ENCODE measurements around the gene MALSU1. TPM values are rescaled to one million over a fixed set of nuclear protein-coding genes. Genes with fewer than 3 reads are reported as not detected.
"Not testable (repeated sequence)": the region's sequence is repeated elsewhere in the genome, so short reads cannot be mapped to it uniquely, and the experiment has no call there.

MALSU1 gene
- total and polyA plus RNA-seq, 7 experiments from 2014 or later = 32.7 to 83.5 (median 46.7) TPM

GRCh38 chr7:23298141-23298881, 828 bp upstream of the MALSU1 start:
- peak overlapping the region; percentile 90 to 97 (median 94) for H3K4me3 Mint-ChIP-seq
- Histone ChIP-seq H3K9me3 (ENCODE audit: control insufficient read depth in 2 of 3, low read length in 3 of 3) (no peaks in the 10 kb centered on the region), H3K36me3 (ENCODE audit: control insufficient read depth in 2 of 3, insufficient read depth in 3 of 3, low read length in 3 of 3) (peaks cover 0 to 19% (median 0%) of the 10 kb centered on the region in 3 experiments), H3K27me3 (ENCODE audit: control insufficient read depth in 2 of 2, insufficient read depth in 2 of 2, low read length in 2 of 2) (no peaks in the 10 kb centered on the region), H3K4me3 (ENCODE audit: low read length) (peak overlapping the region; percentile 96), H3K4me1 (ENCODE audit: control insufficient read depth in 2 of 2, insufficient read depth in 2 of 2, low read length in 2 of 2) (peaks cover 14 to 23% of the 10 kb centered on the region in 2 donors), H3K27ac (ENCODE audit: low read depth, low read length) (peak overlapping the region; percentile 92)
- intact Hi-C loops (cut with micrococcal nuclease) = loop anchor here (2.0 to 10.0 kb wide), 9 partner anchors 48 to 1884 kb away; partner anchors contain the start of genes TOMM7 (in 2 of the 2), CYCS (in 1 of the 2), HYCC1 (in 1 of the 2) and SP4 (in 1 of the 2)
- ATAC-seq (no peak), DNase-seq (no peak)
- peaks cover 0 to 10% (median 0%) of the 10 kb centered on the region in 5 donors for H3K27me3 Mint-ChIP-seq
- H3K4me1 Mint-ChIP-seq = peaks cover 28 to 49% (median 44%) of the 10 kb centered on the region in 7 donors
- peaks cover 0 to 8% (median 0%) of the 10 kb centered on the region in 11 donors for H3K9me3 Mint-ChIP-seq
- H3K36me3 Mint-ChIP-seq = peaks cover 4 to 26% (median 12%) of the 10 kb centered on the region in 5 donors
- ChIA-PET POLR2A (interaction anchor here (0.6 to 2.6 kb wide), 10 partner anchors 8 to 234 kb away, joined by 3 to 21 read pairs (median 8); partner anchors contain the start of gene KLHL7), CTCF (interaction anchor here (0.6 to 1.1 kb wide), 2 partner anchors 21 to 238 kb away, joined by 3 to 4 read pairs; no protein-coding TSS in a partner anchor)
- peak overlapping the region; percentile 96 to 100 (median 98) for H3K27ac Mint-ChIP-seq

GRCh38 chr7:23299770-23300300, 696 bp downstream of the MALSU1 start:
- Mint-ChIP-seq H3K4me3 (peak overlapping the region; percentile 90 to 97 (median 94)), H3K36me3 (peaks cover 4 to 35% (median 21%) of the 10 kb centered on the region in 5 donors), H3K27me3 (peaks cover 0 to 8% (median 0%) of the 10 kb centered on the region in 5 donors), H3K9me3 (peaks cover 0 to 8% (median 0%) of the 10 kb centered on the region in 11 donors), H3K27ac (peak overlapping the region; percentile 96 to 100 (median 98)), H3K4me1 (peaks cover 41 to 62% (median 55%) of the 10 kb centered on the region in 7 donors)
- intact Hi-C loops (cut with micrococcal nuclease) = loop anchor here (1.0 to 10.0 kb wide), 23 partner anchors 11 to 1882 kb away; partner anchors contain the start of genes KLHL7 (in 2 of the 2), TOMM7 (in 2 of the 2), CCDC126 (in 1 of the 2) and CYCS (in 1 of the 2)
- H3K4me3 ChIP-seq (ENCODE audit: low read length) = peak overlapping the region; percentile 96
- peak in 1 of 9 donors; percentile 6 for DNase-seq
- H3K9me3 ChIP-seq (ENCODE audit: control insufficient read depth in 2 of 3, low read length in 3 of 3) = no peaks in the 10 kb centered on the region
- peaks cover 0 to 19% (median 0%) of the 10 kb centered on the region in 3 experiments for H3K36me3 ChIP-seq (ENCODE audit: control insufficient read depth in 2 of 3, insufficient read depth in 3 of 3, low read length in 3 of 3)
- ChIA-PET POLR2A (interaction anchor here (0.7 to 2.6 kb wide), 11 partner anchors 9 to 245 kb away, joined by 3 to 21 read pairs (median 8); partner anchors contain the start of gene KLHL7), CTCF (interaction anchor here (0.8 to 2.7 kb wide), 2 partner anchors 16 to 27 kb away, joined by 3 to 13 read pairs; no protein-coding TSS in a partner anchor)
- no peak for ATAC-seq
- H3K27ac ChIP-seq (ENCODE audit: low read depth, low read length) = peak overlapping the region; percentile 92
- peaks cover 14 to 23% of the 10 kb centered on the region in 2 donors for H3K4me1 ChIP-seq (ENCODE audit: control insufficient read depth in 2 of 2, insufficient read depth in 2 of 2, low read length in 2 of 2)
- H3K27me3 ChIP-seq (ENCODE audit: control insufficient read depth in 2 of 2, insufficient read depth in 2 of 2, low read length in 2 of 2) = no peaks in the 10 kb centered on the region

- CTCF ChIA-PET = no interaction called here
- peak overlapping the region in 7 of 9 donors; percentile 6 to 77 (median 52) for H3K27ac Mint-ChIP-seq
- ATAC-seq (no peak), DNase-seq (no peak)
- Histone ChIP-seq H3K4me3 (ENCODE audit: low read length) (no peak overlapping the region), H3K27me3 (ENCODE audit: control insufficient read depth in 2 of 2, insufficient read depth in 2 of 2, low read length in 2 of 2) (no peaks in the 10 kb centered on the region), H3K27ac (ENCODE audit: low read depth, low read length) (no peak overlapping the region), H3K4me1 (ENCODE audit: control insufficient read depth in 2 of 2, insufficient read depth in 2 of 2, low read length in 2 of 2) (peaks cover 4 to 5% of the 10 kb centered on the region in 2 donors), H3K9me3 (ENCODE audit: control insufficient read depth in 2 of 3, low read length in 3 of 3) (no peaks in the 10 kb centered on the region), H3K36me3 (ENCODE audit: control insufficient read depth in 2 of 3, insufficient read depth in 3 of 3, low read length in 3 of 3) (peaks cover 0 to 44% (median 0%) of the 10 kb centered on the region in 3 experiments)
- no peaks in the 10 kb centered on the region for H3K9me3 Mint-ChIP-seq
- H3K4me1 Mint-ChIP-seq = peaks cover 37 to 54% (median 46%) of the 10 kb centered on the region in 7 donors
- intact Hi-C loops (cut with micrococcal nuclease) = no loop called here
- H3K27me3 Mint-ChIP-seq = no peaks in the 10 kb centered on the region
- POLR2A ChIA-PET = no interaction called here
- peaks cover 15 to 53% (median 28%) of the 10 kb centered on the region in 5 donors for H3K36me3 Mint-ChIP-seq
- H3K4me3 Mint-ChIP-seq = no peak overlapping the region
Measured at GRCh38 chr7:23306936-23307521, 7.9 kb downstream of the MALSU1 start.

- no peak overlapping the region for H3K4me3 Mint-ChIP-seq
- H3K36me3 Mint-ChIP-seq = peaks cover 11 to 42% (median 18%) of the 10 kb centered on the region in 5 donors
- POLR2A ChIA-PET = no interaction called here
- CTCF ChIA-PET = no interaction called here
- DNase-seq (no peak), ATAC-seq (no peak)
- peaks cover 23 to 42% (median 34%) of the 10 kb centered on the region in 7 donors for H3K4me1 Mint-ChIP-seq
- no peaks in the 10 kb centered on the region for H3K4me1 ChIP-seq (ENCODE audit: control insufficient read depth in 2 of 2, insufficient read depth in 2 of 2, low read length in 2 of 2)
- no peaks in the 10 kb centered on the region for H3K9me3 ChIP-seq (ENCODE audit: control insufficient read depth in 2 of 3, low read length in 3 of 3)
- intact Hi-C loops (cut with micrococcal nuclease) = no loop called here
- H3K36me3 ChIP-seq (ENCODE audit: control insufficient read depth in 2 of 3, insufficient read depth in 3 of 3, low read length in 3 of 3) = peaks cover 0 to 32% (median 0%) of the 10 kb centered on the region in 3 experiments
- H3K9me3 Mint-ChIP-seq = no peaks in the 10 kb centered on the region
- no peak overlapping the region for H3K27ac ChIP-seq (ENCODE audit: low read depth, low read length)
- H3K4me3 ChIP-seq (ENCODE audit: low read length) = no peak overlapping the region
- H3K27me3 ChIP-seq (ENCODE audit: control insufficient read depth in 2 of 2, insufficient read depth in 2 of 2, low read length in 2 of 2) = no peaks in the 10 kb centered on the region
- H3K27me3 Mint-ChIP-seq = no peaks in the 10 kb centered on the region
- H3K27ac Mint-ChIP-seq = no peak overlapping the region
Measured at GRCh38 chr7:23308754-23309153, 9.6 kb downstream of the MALSU1 start.

GRCh38 chr7:23312141-23312540, 13.0 kb downstream of the MALSU1 start:
- intact Hi-C loops (cut with micrococcal nuclease); H3K4me3 Mint-ChIP-seq; H3K27me3 ChIP-seq (ENCODE audit: control insufficient read depth in 2 of 2, insufficient read depth in 2 of 2, low read length in 2 of 2); H3K27me3 Mint-ChIP-seq; DNase-seq; H3K4me3 ChIP-seq (ENCODE audit: low read length); ATAC-seq; H3K9me3 Mint-ChIP-seq; H3K27ac ChIP-seq (ENCODE audit: low read depth, low read length); H3K9me3 ChIP-seq (ENCODE audit: control insufficient read depth in 2 of 3, low read length in 3 of 3); H3K4me1 ChIP-seq (ENCODE audit: control insufficient read depth in 2 of 2, insufficient read depth in 2 of 2, low read length in 2 of 2); CTCF ChIA-PET: not testable (repeated sequence)
- POLR2A ChIA-PET = interaction anchor here (1.5 kb wide), 1 partner anchor 12 kb away, joined by 6 read pairs; no protein-coding TSS in a partner anchor
- Mint-ChIP-seq H3K36me3 (peaks cover 0 to 21% (median 9%) of the 10 kb centered on the region in 5 donors), H3K4me1 (peaks cover 4 to 19% (median 4%) of the 10 kb centered on the region in 7 donors), H3K27ac (peak overlapping the region in 2 of 9 donors; percentile 32 to 53)
- H3K36me3 ChIP-seq (ENCODE audit: control insufficient read depth in 2 of 3, insufficient read depth in 3 of 3, low read length in 3 of 3) = peaks cover 0 to 30% (median 0%) of the 10 kb centered on the region in 3 experiments

GRCh38 chr7:23315366-23315765, 16.2 kb downstream of the MALSU1 start:
- no peak for ATAC-seq

More at GRCh38 chr7:23315366-23315765, 16.2 kb downstream of the MALSU1 start:
- H3K36me3 ChIP-seq (ENCODE audit: control insufficient read depth in 2 of 3, insufficient read depth in 3 of 3, low read length in 3 of 3) = no peaks in the 10 kb centered on the region
- ChIA-PET CTCF (interaction anchor here (0.6 to 0.7 kb wide), 2 partner anchors 15 to 51 kb away, joined by 3 to 4 read pairs; no protein-coding TSS in a partner anchor), POLR2A (interaction anchor here (0.6 to 1.4 kb wide), 2 partner anchors 16 to 24 kb away, joined by 3 read pairs; partner anchors contain the start of gene MALSU1)
- intact Hi-C loops (cut with micrococcal nuclease) = no loop called here
- H3K9me3 ChIP-seq (ENCODE audit: control insufficient read depth in 2 of 3, low read length in 3 of 3) = no peaks in the 10 kb centered on the region
- H3K27ac Mint-ChIP-seq = peak overlapping the region in 1 of 9 donors; percentile 30
- no peaks in the 10 kb centered on the region for H3K27me3 ChIP-seq (ENCODE audit: control insufficient read depth in 2 of 2, insufficient read depth in 2 of 2, low read length in 2 of 2)
- H3K4me1 ChIP-seq (ENCODE audit: control insufficient read depth in 2 of 2, insufficient read depth in 2 of 2, low read length in 2 of 2) = no peaks in the 10 kb centered on the region
- H3K9me3 Mint-ChIP-seq = no peaks in the 10 kb centered on the region
- peaks cover 0 to 4% (median 0%) of the 10 kb centered on the region in 5 donors for H3K36me3 Mint-ChIP-seq
- no peak for DNase-seq
- H3K4me1 Mint-ChIP-seq = peaks cover 0 to 14% (median 0%) of the 10 kb centered on the region in 7 donors
- peaks cover 0 to 8% (median 3%) of the 10 kb centered on the region in 5 donors for H3K27me3 Mint-ChIP-seq
- no peak overlapping the region for H3K4me3 ChIP-seq (ENCODE audit: low read length)
- H3K27ac ChIP-seq (ENCODE audit: low read depth, low read length) = no peak overlapping the region
- no peak overlapping the region for H3K4me3 Mint-ChIP-seq
